Adrenal gland (tissue), 5 donors: ENCODE data around the gene IQCE.

ENCODE experiments used
- POLR2A ChIP-seq, 2 donors: fragments of 450-650 bp; IDR thresholded peaks; one replicate each; pipeline ENCODE4 v1.6.1; 2017; ENCODE audit warnings: antibody characterized with exemption in 2 of 2, mild to moderate bottlenecking in 2 of 2, moderate library complexity in 1 of 2
- TF ChIP-seq, protein P1 (sequence below), 6 experiments: fragments of 450-650 bp in 4 of 6; fragments of 200-600 bp in 2 of 6; sonication (generic) in 1 of 6; IDR thresholded peaks; 1 replicate in 5 of 6; 2 replicates in 1 of 6; pipeline versions ENCODE4 v1.5.1 to v1.8.0; 2016 to 2021; ENCODE audit warnings: antibody characterized with exemption in 6 of 6, mild to moderate bottlenecking in 2 of 6, moderate library complexity in 1 of 6
- donor health status: DM: no; HTN: no; CAD: no.

DNA sequence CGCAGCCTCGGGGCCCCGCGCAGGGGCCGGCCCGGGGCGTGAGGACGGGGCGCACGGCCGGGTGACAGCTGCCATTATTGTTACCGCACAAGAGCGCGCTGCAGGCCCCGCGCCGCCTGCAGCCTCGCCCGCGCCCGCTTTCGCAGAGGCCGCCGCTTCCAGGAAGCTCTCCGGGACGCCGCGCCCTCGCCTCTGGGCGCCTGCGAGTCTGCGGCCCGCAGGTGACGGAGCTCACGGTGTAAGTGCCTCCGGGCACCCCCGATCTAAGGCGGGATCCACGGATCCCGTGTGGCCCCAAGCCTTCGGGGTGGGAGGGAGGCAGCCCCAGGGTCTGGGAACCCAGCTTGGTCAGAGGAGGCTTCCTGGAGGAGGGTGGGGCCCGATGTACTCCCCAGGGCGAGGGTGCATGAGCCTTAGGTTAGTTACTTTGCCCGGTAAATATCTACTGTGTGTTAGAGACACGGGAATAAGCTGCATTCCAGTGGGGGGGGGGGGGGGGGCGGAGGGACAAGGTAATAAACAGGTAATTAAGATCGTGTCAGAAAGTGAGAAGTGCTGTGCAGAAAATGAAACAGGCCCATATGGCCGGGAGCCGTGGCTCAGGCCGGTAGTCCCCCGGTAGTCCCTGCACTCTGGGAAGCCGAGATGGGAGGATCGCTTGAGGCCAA is 638 bp downstream of the IQCE start:
- TF ChIP-seq, protein P1, sequence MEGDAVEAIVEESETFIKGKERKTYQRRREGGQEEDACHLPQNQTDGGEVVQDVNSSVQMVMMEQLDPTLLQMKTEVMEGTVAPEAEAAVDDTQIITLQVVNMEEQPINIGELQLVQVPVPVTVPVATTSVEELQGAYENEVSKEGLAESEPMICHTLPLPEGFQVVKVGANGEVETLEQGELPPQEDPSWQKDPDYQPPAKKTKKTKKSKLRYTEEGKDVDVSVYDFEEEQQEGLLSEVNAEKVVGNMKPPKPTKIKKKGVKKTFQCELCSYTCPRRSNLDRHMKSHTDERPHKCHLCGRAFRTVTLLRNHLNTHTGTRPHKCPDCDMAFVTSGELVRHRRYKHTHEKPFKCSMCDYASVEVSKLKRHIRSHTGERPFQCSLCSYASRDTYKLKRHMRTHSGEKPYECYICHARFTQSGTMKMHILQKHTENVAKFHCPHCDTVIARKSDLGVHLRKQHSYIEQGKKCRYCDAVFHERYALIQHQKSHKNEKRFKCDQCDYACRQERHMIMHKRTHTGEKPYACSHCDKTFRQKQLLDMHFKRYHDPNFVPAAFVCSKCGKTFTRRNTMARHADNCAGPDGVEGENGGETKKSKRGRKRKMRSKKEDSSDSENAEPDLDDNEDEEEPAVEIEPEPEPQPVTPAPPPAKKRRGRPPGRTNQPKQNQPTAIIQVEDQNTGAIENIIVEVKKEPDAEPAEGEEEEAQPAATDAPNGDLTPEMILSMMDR (IDR thresholded peaks at IDR 0.05), result no peak
- TF ChIP-seq POLR2A (IDR thresholded peaks at IDR 0.05), result no peak
